CD14-positive monocyte (primary cell): ENCODE results near the gene TP53TG5. TPM values are rescaled to one million over a fixed set of nuclear protein-coding genes. Genes with fewer than 3 reads are reported as not detected.
A peak's percentile ranks its signal among the peaks of the same experiment; 100 is the strongest.

Experiments
- DNase-seq, 3 donors: peaks; one replicate each; pipeline ENCODE4 v3.0.0-alpha.2; 2011 to 2022
- H2AFZ ChIP-seq: 2 replicates; pipeline ENCODE4 v1.6.0; 2012; ENCODE audit warnings: mild to moderate bottlenecking, low read depth, low read length, inconsistent platforms; ENCODE audit not compliant: insufficient read depth, poor library complexity, severe bottlenecking
- H3K27ac ChIP-seq, 2 donors: 1 replicate in 1 of 2; 2 replicates in 1 of 2; pipeline ENCODE4 v1.5.1; 2012 to 2013; ENCODE audit warnings: low read length in 2 of 2, control low read depth in 1 of 2, inconsistent platforms in 1 of 2, low read depth in 1 of 2, mild to moderate bottlenecking in 1 of 2
- H3K27me3 ChIP-seq, 2 donors: one replicate each; pipeline versions ENCODE4 v1.6.0 to v1.6.1; 2011 to 2013; ENCODE audit warnings: low read length in 2 of 2; ENCODE audit not compliant: control insufficient read depth in 2 of 2, insufficient read depth in 2 of 2
- H3K36me3 ChIP-seq, 2 donors: replicated peaks in 1 of 2; 1 replicate in 1 of 2; 2 replicates in 1 of 2; pipeline versions ENCODE4 v1.5.1 to v1.6.1; 2012 to 2013; ENCODE audit warnings: low read length in 2 of 2, control low read depth in 1 of 2, inconsistent platforms in 1 of 2, mild to moderate bottlenecking in 1 of 2; ENCODE audit not compliant: insufficient read depth in 2 of 2, control insufficient read depth in 1 of 2
- H3K4me1 ChIP-seq, 2 donors: 1 replicate in 1 of 2; 2 replicates in 1 of 2; pipeline versions ENCODE4 v1.5.1 to v1.6.1; 2012 to 2013; ENCODE audit warnings: low read length in 2 of 2, control low read depth in 1 of 2, inconsistent platforms in 1 of 2, mild to moderate bottlenecking in 1 of 2, moderate library complexity in 1 of 2; ENCODE audit not compliant: insufficient read depth in 2 of 2, control insufficient read depth in 1 of 2
- H3K4me2 ChIP-seq: replicated peaks from 2 replicates; pipeline ENCODE3; 2012; ENCODE audit warnings: low read length, moderate library complexity, mild to moderate bottlenecking; ENCODE audit not compliant: poor library complexity, severe bottlenecking; ENCODE audit errors: extremely low read depth
- H3K4me3 ChIP-seq, 3 experiments: fragments of 200-600 bp in 1 of 3; sonication (generic) in 1 of 3; replicated peaks in 1 of 3; 1 replicate in 2 of 3; 2 replicates in 1 of 3; pipeline ENCODE4 v1.5.1; 2011 to 2013; ENCODE audit warnings: low read length in 3 of 3, mild to moderate bottlenecking in 3 of 3, control low read depth in 2 of 3, low read depth in 2 of 3, inconsistent platforms in 1 of 3, moderate library complexity in 1 of 3
- H3K79me2 ChIP-seq: 2 replicates; pipeline ENCODE4 v1.6.0; 2012; ENCODE audit warnings: mild to moderate bottlenecking, control low read depth, inconsistent platforms, low read length, moderate library complexity; ENCODE audit not compliant: insufficient read depth
- H3K9ac ChIP-seq: 2 replicates; pipeline ENCODE4 v1.6.0; 2017; ENCODE audit warnings: low read length, mild to moderate bottlenecking; ENCODE audit not compliant: insufficient read depth, poor library complexity, severe bottlenecking
- H3K9me3 ChIP-seq, 2 donors: replicated peaks in 1 of 2; 1 replicate in 1 of 2; 2 replicates in 1 of 2; pipeline versions ENCODE4 v1.5.1 to v1.6.1; 2012 to 2013; ENCODE audit warnings: low read length in 2 of 2, control low read depth in 1 of 2; ENCODE audit not compliant: control insufficient read depth in 1 of 2, insufficient read depth in 1 of 2
- H4K20me1 ChIP-seq: 2 replicates; pipeline ENCODE4 v1.6.0; 2012; ENCODE audit warnings: mild to moderate bottlenecking, low read length, control low read depth, moderate library complexity; ENCODE audit not compliant: insufficient read depth
- H3K27ac Mint-ChIP-seq, 7 donors: one replicate each; pipeline ENCODE4 v1.8.0; 2020; ENCODE audit warnings: mild to moderate bottlenecking in 7 of 7, mixed read lengths in 7 of 7, moderate library complexity in 6 of 7, inconsistent platforms in 2 of 7
- H3K27me3 Mint-ChIP-seq, 3 donors: one replicate each; pipeline ENCODE4 v1.8.0; 2021 to 2022; ENCODE audit warnings: low read depth in 3 of 3, mild to moderate bottlenecking in 3 of 3, mixed read lengths in 3 of 3, moderate library complexity in 3 of 3, inconsistent platforms in 1 of 3
- H3K36me3 Mint-ChIP-seq, 2 donors: one replicate each; pipeline ENCODE4 v1.8.0; 2020; ENCODE audit warnings: mixed read lengths in 2 of 2, inconsistent platforms in 1 of 2, mild to moderate bottlenecking in 1 of 2
- H3K4me1 Mint-ChIP-seq: one replicate; pipeline ENCODE4 v1.8.0; 2020; ENCODE audit warnings: mild to moderate bottlenecking, mixed read lengths
- H3K4me3 Mint-ChIP-seq, 2 donors: one replicate each; pipeline ENCODE4 v1.8.0; 2020; ENCODE audit warnings: mild to moderate bottlenecking in 2 of 2, mixed read lengths in 2 of 2, moderate library complexity in 1 of 2
- H3K9me3 Mint-ChIP-seq, 7 donors: one replicate each; pipeline ENCODE4 v1.8.0; 2020 to 2022; ENCODE audit warnings: mixed read lengths in 7 of 7, mild to moderate bottlenecking in 6 of 7, moderate library complexity in 6 of 7, inconsistent platforms in 2 of 7
- WGBS: methylation state at CpG from one replicate; pipeline ENCODE4 v1.1.5; 2013; ENCODE audit warnings: missing lambda C conversion rate; ENCODE audit not compliant: insufficient coverage; 5-methylcytosine and 5-hydroxymethylcytosine counted together
- intact Hi-C, 2 donors: fragments of 100-400 bp; cut with micrococcal nuclease; formaldehyde crosslinking; loops; one replicate each; pipeline versions ENCODE4 v1.15.0 to v1.15.1; 2023
- polyA plus RNA-seq, 3 donors: library from polyadenylated mRNA; depleted of rRNA in 1 of 3; unstranded in 2 of 3; stranded (reverse) in 1 of 3; fragments of 300-500 nt in 2 of 3; fragments of >200 nt in 1 of 3; fragmentation: Illumina TruSeq in 2 of 3; gene quantifications; 1 replicate in 2 of 3; 2 replicates in 1 of 3; pipeline ENCODE4 v1.2.3, GENCODE V29; 2012 to 2021
- small RNA-seq: library from RNA; depleted of rRNA; stranded (forward); fragments of <200 nt; gene quantifications from one replicate; pipeline ENCODE3, GENCODE V24; 2012; ENCODE audit warnings: low read depth; ENCODE audit not compliant: insufficient read length
- TF ChIP-seq, protein P1 (sequence below): fragments of 200-600 bp; IDR thresholded peaks from one replicate; pipeline ENCODE4 v1.8.0; 2022; ENCODE audit warnings: antibody characterized with exemption, mild to moderate bottlenecking

The TP53TG5 gene
- polyA plus RNA-seq, 3 donors: 0.11 TPM; not detected in 2

- no peaks in the 10 kb centered on the region for H3K27me3 ChIP-seq
- H4K20me1 ChIP-seq: no peaks in the 10 kb centered on the region
- H3K4me3 Mint-ChIP-seq: no peak overlapping the region
- TF ChIP-seq, protein P1, sequence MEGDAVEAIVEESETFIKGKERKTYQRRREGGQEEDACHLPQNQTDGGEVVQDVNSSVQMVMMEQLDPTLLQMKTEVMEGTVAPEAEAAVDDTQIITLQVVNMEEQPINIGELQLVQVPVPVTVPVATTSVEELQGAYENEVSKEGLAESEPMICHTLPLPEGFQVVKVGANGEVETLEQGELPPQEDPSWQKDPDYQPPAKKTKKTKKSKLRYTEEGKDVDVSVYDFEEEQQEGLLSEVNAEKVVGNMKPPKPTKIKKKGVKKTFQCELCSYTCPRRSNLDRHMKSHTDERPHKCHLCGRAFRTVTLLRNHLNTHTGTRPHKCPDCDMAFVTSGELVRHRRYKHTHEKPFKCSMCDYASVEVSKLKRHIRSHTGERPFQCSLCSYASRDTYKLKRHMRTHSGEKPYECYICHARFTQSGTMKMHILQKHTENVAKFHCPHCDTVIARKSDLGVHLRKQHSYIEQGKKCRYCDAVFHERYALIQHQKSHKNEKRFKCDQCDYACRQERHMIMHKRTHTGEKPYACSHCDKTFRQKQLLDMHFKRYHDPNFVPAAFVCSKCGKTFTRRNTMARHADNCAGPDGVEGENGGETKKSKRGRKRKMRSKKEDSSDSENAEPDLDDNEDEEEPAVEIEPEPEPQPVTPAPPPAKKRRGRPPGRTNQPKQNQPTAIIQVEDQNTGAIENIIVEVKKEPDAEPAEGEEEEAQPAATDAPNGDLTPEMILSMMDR: no peak
- H3K4me1 Mint-ChIP-seq: peaks cover 18% of the 10 kb centered on the region
- peaks cover 18 to 20% of the 10 kb centered on the region in 2 donors for H3K4me1 ChIP-seq
- no peak overlapping the region for H2AFZ ChIP-seq
- DNase-seq: no peak
- no peaks in the 10 kb centered on the region for H3K9me3 ChIP-seq
- peaks cover 0 to 7% (median 0%) of the 10 kb centered on the region in 7 donors for H3K9me3 Mint-ChIP-seq
- H3K27ac ChIP-seq: no peak overlapping the region
- no peaks in the 10 kb centered on the region for H3K27me3 Mint-ChIP-seq
- peaks cover 0 to 9% of the 10 kb centered on the region in 2 donors for H3K36me3 ChIP-seq
- no peaks in the 10 kb centered on the region for H3K79me2 ChIP-seq
- H3K27ac Mint-ChIP-seq: peak overlapping the region in 2 of 7 donors; percentile 60 to 79
- no peak overlapping the region for H3K9ac ChIP-seq
- peaks cover 0 to 9% of the 10 kb centered on the region in 2 donors for H3K36me3 Mint-ChIP-seq
- intact Hi-C loops: loop anchor here (5.0 kb wide), 2 partner anchors 39 to 114 kb away; partner anchors contain the start of gene SYS1 (in 1 of the 2)
- no peak overlapping the region for H3K4me3 ChIP-seq
- no peak overlapping the region for H3K4me2 ChIP-seq
Measured at GRCh38 chr20:45323731-45324130, 54.4 kb downstream of the TP53TG5 start.

DNA sequence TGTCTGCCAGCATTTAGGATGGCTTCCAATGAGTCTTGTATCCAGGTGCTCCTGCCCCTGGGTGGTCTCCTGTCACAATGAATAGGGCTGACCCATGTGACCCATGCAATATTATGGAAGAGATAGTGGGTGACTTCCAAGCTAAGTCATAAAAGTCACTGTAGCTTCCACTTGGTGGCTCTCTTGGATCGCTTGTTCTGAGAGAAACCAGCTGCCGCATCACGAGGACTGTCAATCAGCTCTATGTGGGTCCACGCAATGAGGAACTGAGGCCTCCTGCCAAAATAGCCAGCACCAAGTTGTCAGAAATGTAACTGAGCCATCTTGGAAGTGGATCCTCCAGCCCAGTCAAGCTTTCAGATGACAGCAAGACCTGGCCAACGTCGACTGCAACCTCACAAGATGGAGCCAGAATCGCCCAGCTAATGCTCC lies 55.2 kb downstream of the TP53TG5 start:
- Histone ChIP-seq H3K4me3 (no peak overlapping the region), H3K36me3 (peaks cover 0 to 2% of the 10 kb centered on the region in 2 donors), H2AFZ (peak overlapping the region; percentile 4), H3K79me2 (no peaks in the 10 kb centered on the region), H3K4me1 (peaks cover 20 to 21% of the 10 kb centered on the region in 2 donors), H3K9me3 (no peaks in the 10 kb centered on the region), H3K27me3 (no peaks in the 10 kb centered on the region), H4K20me1 (no peaks in the 10 kb centered on the region), H3K27ac (no peak overlapping the region), H3K4me2 (no peak overlapping the region), H3K9ac (no peak overlapping the region)
- intact Hi-C loops: loop anchor here (5.0 kb wide), 2 partner anchors 39 to 114 kb away; partner anchors contain the start of gene SYS1 (in 1 of the 2)
- H3K36me3 Mint-ChIP-seq: peaks cover 0 to 9% of the 10 kb centered on the region in 2 donors
- WGBS: 39% methylated on average over 6 of the region's 7 CpGs
- TF ChIP-seq, protein P1: peak; percentile 48
- peaks cover 0 to 7% (median 0%) of the 10 kb centered on the region in 7 donors for H3K9me3 Mint-ChIP-seq
- no peak overlapping the region for H3K4me3 Mint-ChIP-seq
- H3K27ac Mint-ChIP-seq: no peak overlapping the region
- H3K4me1 Mint-ChIP-seq: peaks cover 24% of the 10 kb centered on the region
- H3K27me3 Mint-ChIP-seq: peaks cover 0 to 3% (median 1%) of the 10 kb centered on the region in 3 donors
- DNase-seq: peak; percentile 65 to 82 (median 76)

Small RNAs within 50 kb of the gene (small RNA-seq; reads per million reads assigned to genes)
- not detected for gene MIR6812

Other genes with a start within 250 kb of the TP53TG5 start
- gene PI3, start 203.4 kb downstream of the TP53TG5 start, polyA plus RNA-seq: not detected
- gene SEMG1, start 171.3 kb downstream of the TP53TG5 start, polyA plus RNA-seq: not detected
- not detected for gene SEMG2, start 157.0 kb downstream of the TP53TG5 start, polyA plus RNA-seq
- gene SLPI, start 123.8 kb downstream of the TP53TG5 start, polyA plus RNA-seq: 1 to 10 TPM in 1 of 3 donors, under 1 TPM in 2; 0.47 to 1.2 (median 0.71) TPM
- gene RBPJL, start 71.5 kb downstream of the TP53TG5 start, polyA plus RNA-seq: not detected
- not detected for gene MATN4, start 70.0 kb downstream of the TP53TG5 start, polyA plus RNA-seq
- gene SDC4, start 29.9 kb downstream of the TP53TG5 start, polyA plus RNA-seq: 1 to 10 TPM; 1.6 to 5.1 (median 1.9) TPM
- gene SYS1, start 15.2 kb downstream of the TP53TG5 start, polyA plus RNA-seq: 10 to 100 TPM; 16.8 to 23.1 (median 22.1) TPM
- 10 to 100 TPM; 15.6 to 22.1 (median 21.9) TPM for gene DBNDD2, start 30.0 kb upstream of the TP53TG5 start, polyA plus RNA-seq
- 10 to 100 TPM; 49.2 to 87.6 (median 59.7) TPM for gene PIGT, start 37.8 kb upstream of the TP53TG5 start, polyA plus RNA-seq
- not detected for gene WFDC2, start 91.4 kb upstream of the TP53TG5 start, polyA plus RNA-seq
- not detected for gene SPINT3, start 137.3 kb upstream of the TP53TG5 start, polyA plus RNA-seq
- not detected for gene WFDC6, start 161.2 kb upstream of the TP53TG5 start, polyA plus RNA-seq
- gene EPPIN, start 169.1 kb upstream of the TP53TG5 start, polyA plus RNA-seq: not detected
- not detected for gene WFDC8, start 201.0 kb upstream of the TP53TG5 start, polyA plus RNA-seq